ENCODE measurements around the gene EGLN1.

GRCh38 chr1:231401478-231401877 is 20.6 kb downstream of the EGLN1 start:
- TF ChIP-seq POLR2A (IDR thresholded peaks at IDR 0.05) (no peak), POLR2AphosphoS5 (IDR thresholded peaks at IDR 0.05) (no peak)
- TF ChIP-seq, protein P1, sequence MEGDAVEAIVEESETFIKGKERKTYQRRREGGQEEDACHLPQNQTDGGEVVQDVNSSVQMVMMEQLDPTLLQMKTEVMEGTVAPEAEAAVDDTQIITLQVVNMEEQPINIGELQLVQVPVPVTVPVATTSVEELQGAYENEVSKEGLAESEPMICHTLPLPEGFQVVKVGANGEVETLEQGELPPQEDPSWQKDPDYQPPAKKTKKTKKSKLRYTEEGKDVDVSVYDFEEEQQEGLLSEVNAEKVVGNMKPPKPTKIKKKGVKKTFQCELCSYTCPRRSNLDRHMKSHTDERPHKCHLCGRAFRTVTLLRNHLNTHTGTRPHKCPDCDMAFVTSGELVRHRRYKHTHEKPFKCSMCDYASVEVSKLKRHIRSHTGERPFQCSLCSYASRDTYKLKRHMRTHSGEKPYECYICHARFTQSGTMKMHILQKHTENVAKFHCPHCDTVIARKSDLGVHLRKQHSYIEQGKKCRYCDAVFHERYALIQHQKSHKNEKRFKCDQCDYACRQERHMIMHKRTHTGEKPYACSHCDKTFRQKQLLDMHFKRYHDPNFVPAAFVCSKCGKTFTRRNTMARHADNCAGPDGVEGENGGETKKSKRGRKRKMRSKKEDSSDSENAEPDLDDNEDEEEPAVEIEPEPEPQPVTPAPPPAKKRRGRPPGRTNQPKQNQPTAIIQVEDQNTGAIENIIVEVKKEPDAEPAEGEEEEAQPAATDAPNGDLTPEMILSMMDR (IDR thresholded peaks at IDR 0.05 in 8 of 11, conservative IDR thresholded peaks at IDR 0.05 in 3 of 11), result no peak

Measured in spleen (tissue), 7 donors.